HG02938 (cell line): ENCODE data around the gene GZMM.

Source experiments
- ATAC-seq: cut with Tn5 transposase; IDR thresholded peaks from one replicate; pipeline ENCODE4 v1.9.1; 2021; ENCODE audit warnings: mild to moderate bottlenecking, moderate library complexity; ENCODE audit not compliant: unreplicated experiment

GZMM gene

DNA sequence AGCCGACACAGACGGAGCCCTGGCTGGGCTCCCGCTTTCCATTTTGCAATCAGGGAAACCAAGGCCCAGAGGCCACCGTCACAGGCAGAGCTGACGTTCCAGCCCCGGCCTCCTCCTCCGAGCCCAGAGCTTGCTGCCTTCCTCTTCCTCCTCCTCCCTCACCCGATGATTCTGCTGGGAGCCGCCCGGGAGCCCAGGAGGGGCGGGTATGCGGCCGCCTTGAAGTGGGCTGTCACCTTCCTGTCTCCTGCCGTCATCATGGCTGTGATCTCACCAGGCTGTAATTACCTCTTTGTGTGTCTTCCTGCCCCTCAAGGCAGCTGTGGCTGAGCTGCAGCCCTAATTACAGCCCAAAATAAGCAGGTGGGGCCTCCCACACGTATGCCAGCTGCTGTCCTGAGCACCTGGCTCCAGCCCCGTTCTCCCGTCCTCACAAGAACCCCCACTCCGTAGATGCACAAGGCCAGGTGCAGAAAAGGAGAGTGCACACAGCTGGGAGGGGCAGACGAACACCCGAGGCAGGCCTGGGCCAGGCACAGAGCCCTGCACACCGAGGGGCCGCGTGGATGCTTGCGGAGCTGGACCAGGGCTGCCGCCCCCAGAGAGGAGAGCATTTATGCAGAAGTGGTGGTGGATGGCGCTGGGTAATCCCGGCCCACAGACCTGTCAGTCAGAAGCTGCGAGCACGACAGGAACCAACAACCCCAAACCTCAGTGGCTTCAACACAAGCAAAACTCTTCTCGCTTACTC, 32.6 kb upstream of the GZMM start:
- ATAC-seq, result no peak

DNA sequence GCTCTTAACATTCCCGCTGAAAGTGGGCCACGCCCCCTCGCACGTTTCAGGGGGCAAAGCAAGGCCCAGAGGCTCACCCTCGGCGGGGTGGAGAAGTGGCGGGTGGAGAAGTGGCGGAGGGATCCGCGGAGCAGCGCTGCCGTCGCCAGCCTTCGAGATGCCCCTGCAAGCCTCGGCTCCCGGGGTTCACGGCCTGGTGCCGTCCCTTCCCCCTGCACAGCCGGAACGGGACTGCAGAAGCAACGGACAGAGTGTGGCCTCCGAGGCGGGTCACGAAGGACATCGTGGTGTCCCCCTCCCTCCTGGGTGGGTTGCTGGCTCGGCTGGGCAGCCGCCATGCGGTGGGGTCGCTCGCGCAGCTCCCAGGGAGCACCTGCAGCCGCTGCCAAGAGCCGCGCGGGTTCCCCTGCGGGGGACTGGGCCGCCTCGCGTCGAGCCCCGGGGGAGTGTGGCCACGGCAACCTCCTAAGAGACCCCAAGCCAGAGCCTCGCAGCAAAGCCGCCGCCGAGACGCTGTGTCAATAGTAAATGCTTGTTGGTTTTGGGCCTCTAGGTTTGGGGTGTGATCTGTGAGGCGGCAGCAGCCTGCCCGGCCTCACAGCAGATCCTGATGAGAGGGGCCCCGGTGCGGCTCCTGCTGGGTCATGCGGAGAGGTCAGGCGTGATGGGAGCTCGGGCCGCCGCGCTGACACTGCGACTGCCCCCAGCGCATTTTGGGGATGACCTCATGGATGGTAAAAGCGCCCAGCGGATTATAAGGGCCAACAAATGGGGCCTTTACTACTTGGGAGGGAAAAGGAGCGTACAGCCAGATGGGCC, 31.1 kb upstream of the GZMM start:
- no peak for ATAC-seq

DNA sequence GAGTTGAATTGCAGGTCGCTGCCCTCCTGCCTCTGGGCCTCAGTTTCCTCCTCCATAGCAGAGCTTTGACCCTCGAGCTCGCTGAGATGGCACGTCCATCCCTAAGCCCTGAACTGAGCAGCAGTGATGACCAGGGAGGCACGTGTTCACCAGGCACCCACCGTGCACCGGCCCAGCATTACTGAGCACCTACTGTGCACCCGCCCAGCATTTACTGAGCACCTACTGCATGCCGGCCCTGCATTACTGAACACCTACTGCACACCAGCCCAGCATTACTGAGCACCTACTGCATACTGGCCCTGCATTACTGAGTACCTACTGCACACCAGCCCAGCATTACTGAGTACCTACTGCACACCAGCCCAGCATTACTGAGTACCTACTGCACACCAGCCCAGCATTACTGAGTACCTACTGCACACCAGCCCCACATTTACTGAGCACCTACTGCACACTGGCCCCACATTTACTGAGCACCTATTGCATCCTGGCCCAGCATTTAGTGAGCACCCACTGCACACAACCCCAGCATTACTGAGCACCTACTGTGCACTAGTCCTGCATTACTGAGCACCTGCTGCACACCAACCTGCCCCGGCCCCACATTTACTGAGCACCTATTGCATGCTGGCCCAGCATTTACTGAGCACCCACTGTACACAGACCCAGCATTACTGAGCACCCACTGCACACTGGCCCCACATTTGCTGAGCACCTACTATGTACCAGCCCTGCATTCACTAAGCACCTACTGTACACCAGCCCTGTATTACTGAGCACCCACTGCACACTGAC, 30.3 kb upstream of the GZMM start:
- no peak for ATAC-seq

DNA sequence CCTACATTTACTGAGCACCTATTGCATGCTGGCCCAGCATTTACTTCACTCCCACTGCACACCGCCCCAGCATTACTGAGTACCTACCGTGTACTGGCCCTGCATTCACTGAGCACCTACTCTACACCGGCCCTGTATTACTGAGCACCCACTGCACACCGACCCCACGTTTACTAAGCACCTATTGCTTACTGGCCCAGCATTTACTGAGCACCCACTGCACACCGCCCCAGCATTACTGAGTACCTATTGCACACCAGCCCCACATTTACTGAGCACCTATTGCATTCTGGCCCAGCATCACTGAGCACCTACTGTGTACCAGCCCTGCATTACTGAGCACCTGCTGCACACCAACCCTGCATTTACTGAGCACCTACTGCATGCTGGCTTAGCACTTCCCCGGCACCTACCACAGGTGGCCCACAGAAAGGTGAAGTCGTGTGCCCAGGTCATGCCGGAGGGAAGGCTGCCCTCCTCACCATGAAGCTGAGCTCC, 29.6 kb upstream of the GZMM start:
- ATAC-seq, result no peak

DNA sequence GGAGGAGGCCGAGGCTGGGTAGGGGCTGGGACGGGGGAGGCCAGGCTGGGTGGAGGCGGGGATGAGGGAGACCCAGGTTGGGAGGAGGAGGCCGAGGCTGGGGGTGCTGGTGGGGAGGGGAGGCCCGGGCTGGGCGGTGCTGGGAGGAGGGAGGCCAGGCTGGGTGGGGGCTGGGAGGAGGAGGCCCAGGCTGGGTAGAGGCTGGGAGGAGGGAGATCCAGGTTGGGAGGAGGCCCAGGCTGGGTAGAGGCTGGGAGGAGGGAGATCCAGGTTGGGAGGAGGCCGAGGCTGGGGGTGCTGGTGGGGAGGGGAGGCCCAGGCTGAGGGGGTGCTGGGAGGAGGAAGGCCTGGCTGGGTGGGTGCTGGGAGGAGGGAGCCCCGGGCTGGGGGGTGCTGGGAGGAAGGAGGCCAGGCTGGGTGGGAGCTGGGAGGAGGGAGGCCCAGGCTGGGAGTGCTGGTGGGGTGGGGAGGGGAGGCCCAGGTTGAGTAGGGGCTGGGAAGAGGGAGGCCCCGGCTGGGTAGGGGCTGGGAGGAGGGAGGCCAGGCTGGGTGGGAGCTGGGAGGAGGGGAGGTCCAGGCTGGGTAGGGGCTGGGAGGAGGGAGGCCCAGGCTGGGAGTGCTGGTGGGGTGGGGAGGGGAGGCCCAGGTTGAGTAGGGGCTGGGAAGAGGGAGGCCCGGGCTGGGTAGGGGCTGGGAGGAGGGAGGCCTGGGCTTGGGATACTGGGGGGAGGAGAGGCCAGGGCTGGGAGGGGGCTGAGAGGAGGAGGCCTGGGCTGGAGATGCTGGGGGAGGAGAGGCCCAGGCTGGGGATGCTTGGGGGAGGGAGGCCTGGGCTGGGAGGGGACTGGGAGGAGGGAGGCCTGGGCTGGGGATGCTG, 25.9 kb upstream of the GZMM start:
- ATAC-seq, result no peak

DNA sequence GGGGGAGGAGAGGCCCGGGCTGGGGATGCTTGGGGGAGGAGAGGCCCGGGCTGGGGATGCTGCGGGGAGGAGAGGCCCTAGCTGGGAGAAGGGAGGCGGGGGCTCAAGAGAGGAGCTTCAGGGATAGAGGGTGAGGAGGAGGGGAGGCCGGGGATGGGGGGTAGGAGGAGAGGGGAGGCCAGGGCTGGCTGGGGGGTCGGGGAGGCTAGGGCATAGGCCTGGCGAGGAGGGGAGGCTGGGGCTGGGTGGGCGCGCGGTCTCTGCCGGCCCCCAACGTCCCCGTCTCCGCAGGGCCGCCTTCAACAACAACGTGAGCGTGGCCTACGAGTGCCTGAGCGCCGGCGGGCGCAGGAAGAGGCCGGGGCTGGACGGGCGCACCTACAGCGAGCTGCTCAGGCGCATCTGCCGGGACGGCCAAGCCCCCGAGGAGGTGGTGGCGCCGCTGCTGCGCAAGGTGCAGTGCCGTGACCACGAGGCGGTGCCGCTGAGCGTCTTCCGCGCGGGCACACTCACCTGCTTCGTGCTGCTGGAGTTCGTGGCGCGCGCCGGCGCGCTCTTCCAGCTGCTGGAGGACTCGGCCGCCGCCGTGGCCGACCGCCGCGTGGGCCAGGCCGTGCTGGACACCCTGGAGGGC, 25.1 kb upstream of the GZMM start:
- ATAC-seq, result no peak

DNA sequence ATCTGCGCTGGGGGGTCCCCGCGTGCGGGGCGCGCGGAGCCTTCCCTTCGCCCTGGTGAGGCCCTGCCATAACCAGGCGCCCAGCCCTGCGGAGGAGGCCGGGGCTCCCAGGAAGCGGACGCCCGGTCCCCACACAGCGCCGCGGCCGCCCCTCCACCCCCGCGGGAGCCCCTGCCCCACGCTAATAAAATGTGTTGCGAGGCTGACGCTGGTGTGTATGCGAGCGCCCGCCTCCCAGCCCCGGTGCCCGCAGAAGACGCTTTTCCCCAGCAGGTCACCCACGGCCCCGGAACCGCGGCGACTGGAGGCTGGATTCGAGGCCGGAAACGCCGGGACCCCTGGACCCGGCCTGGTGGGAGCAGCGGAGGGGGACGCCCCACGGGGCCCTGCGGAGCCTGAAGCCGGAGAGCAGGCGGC, 24.4 kb upstream of the GZMM start:
- no peak for ATAC-seq

DNA sequence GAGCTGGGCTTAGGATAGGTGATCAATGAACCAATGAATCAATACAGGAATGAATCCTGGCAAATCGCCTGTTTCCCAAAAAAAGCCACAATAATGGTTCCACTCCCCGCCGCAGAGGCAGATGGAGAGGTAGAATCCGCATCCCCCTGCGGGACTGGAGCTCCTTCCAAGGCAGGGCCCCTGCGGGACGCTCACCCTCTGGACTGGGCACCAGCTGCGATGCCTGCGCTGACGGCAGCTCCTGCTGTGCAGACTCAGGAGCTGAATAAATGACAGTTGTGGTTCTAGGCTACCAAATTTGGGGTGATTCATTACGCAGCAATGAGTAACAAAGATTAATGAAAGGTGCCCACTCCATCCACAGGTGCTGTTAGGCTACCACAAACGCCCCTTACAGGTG, 21.1 kb upstream of the GZMM start:
- ATAC-seq, result no peak

DNA sequence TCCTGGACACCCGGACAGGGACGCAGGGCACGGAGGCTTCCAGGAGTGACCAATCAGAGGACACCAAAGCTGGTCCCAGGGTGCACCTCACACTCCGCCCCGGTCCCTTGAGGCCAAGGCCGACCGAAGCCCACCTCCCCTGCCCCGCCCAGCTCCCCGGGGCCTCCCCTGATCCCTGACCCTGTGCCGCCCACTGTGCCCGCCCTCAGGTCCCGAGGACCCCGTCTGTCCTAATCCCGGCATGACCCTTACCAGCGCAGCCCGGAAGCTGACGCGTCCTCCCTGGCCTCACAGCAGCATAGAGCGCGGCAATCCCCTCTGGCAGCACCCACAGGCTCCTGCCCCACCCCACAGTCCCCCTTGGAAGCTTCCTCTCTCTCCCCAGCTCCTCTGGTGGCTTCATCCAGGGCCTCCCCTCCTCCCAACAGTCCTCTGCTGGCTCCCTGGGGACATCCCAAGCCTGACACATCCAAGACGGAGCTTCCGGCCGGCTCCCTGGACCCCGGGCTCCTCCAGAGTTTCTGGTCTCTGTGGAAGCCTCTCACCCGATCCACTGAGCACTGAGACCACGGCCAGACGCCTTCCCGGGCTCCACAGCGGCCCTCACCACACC, 19.7 kb upstream of the GZMM start:
- no peak for ATAC-seq

DNA sequence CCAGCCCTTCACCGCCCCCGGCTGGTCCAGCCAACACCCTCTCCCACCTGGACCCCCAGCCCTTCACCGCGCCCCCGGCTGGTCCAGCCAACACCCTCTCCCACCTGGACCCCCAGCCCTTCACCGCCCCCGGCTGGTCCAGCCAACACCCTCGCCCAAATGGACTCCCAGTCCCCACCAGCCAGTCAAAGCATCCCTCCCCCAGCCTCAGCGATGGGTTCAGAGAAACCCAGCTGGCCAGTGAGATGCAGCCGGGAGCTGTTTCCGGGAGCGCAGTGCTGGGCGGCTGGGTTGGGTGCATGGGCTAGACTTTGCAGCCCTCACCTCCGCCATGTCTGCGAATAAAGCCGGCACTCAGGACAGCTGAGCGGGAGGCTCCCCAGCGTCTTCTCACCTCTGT, 18.8 kb upstream of the GZMM start:
- no peak for ATAC-seq

DNA sequence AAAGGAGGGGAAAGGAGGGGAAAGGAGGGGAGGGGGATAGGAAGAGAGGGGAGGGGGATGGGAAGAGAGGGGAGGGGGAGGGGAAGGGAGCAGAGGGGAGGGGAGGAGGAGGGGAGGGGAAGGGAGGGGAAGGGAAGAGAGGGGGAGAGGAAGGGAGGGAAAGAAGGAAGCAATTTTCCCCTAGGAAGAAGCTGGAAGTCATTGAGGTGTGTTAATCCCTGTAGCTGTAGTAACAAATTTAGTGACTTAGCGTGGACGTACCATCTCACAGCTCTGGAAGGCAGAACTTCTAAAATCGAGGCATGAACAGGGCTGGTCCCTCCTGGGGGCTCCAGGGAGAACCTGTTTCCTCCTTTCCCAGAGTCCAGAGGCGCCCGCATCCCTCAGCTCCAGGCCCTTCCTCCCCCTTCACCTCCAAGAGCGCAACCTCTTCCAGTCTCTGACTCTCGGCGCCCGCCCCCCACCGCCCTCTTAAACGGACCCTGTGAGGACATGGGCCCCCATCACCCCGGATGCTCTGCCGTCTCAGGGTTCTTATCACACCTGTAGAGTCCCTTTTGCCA, 17.9 kb upstream of the GZMM start:
- no peak for ATAC-seq

DNA sequence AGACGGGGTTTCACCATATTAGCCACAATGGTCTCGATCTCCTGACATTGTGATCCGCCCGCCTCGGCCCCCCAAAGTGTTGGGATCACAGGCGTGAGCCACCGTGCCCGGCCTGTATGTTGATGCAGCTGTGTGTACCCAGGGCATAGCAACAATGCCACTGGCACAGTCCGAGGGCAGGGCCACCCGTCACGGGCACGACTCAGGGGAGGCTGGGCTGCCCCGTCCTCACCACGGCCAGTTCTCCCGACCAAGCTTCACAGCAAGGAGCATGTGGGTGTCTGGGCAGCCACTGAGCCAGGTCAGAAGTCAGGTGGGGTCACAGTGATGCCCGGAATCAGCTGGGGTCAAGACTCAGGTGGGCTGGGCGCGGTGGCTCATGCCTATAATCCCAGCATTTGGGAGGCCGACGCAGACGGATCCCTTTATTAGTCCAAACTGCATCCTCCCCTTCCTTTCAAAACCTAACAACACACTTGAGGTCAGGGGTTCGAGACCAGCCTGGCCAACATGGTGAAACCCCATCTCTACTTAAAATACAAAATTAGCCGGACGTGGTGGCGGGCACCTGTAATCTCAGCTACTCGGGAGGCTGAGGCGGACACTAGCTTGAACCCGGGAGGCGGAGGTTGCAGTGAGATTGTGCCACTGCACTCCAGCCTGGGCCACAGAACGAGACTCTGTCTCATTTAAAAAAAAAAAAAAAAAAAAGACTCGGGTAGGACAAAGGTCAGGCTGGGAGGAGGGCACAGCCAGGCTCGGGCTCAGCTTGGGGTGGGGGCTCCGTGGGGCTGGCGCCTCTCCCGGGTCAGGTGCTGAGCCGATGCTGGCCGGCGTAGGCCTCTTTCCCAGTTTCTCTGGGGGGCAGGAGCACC, 13.5 kb upstream of the GZMM start:
- ATAC-seq, result no peak

DNA sequence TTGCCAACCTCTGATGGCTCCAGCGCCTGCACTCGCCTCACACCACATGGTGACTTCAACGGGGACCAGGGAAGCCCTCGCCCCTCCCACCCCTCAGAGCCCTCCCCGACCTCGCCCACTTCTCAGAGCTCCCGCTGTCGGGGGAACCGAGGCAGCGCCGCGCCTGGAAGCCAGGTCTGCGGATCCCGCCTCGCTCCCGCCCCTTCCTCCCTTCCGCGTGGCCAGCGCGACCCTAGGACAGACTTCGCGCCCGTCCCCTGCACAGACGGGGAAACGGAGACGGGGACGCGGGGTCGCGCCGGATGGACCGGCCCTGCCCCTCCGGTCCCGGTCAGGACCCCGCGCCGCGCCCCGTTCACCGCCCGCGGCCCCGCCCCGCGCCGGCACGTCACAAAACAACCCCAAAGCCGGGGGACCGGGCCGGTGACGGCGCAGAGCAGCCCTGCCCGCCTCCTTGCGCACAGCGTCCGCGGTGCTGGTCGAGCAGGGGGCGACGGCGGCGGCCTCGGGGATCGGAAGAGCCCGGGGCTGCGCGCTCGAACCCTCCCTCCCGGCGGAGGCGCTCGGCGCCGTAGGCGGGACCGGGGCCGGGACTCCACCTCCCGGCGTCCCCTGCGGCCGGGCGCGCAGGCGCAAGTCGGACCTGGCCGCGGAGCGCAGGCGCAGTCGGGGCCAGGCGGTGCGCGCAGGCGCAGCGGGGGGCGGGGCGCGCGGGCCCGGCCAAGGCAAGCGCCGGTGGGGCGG, 12.7 kb upstream of the GZMM start:
- ATAC-seq, result peak; percentile 55

DNA sequence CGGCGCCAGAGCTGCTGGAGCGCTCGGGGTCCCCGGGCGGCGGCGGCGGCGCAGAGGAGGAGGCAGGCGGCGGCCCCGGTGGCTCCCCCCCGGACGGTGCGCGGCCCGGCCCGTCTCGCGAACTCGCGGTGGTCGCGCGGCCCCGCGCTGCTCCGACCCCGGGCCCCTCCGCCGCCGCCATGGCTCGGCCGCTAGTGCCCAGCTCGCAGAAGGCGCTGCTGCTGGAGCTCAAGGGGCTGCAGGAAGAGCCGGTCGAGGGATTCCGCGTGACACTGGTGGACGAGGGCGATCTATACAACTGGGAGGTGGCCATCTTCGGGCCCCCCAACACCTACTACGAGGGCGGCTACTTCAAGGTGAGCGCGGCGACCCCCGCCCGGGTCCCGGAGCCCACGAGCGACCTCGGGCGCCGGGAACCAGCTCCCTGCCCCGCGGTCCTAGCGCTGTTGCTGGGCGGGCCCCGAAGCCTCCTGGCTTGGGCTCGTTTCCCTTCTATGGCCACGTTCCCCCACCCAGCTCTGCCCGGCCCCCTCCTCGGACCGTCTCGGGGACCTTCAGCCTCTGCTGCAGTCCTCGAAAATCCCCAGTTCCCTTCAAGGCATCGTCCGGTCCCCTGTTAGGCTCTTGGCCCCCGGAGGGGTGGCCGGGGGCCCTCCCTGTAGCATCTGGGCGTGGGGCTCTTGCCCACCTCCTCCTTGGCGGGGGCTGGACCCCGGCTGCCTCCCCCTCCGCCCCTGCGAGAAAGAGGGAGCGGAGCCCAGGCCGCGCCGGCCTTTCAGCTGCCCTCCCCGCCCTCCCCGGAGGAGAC, 11.9 kb upstream of the GZMM start, which contains the start of gene CDC34:
CDC34 (plus strand) TSS at position 8 of the 808 bp plus-strand sequence; CDS start at position 180, 172 bp downstream.
- ATAC-seq, result peak; percentile 44

DNA sequence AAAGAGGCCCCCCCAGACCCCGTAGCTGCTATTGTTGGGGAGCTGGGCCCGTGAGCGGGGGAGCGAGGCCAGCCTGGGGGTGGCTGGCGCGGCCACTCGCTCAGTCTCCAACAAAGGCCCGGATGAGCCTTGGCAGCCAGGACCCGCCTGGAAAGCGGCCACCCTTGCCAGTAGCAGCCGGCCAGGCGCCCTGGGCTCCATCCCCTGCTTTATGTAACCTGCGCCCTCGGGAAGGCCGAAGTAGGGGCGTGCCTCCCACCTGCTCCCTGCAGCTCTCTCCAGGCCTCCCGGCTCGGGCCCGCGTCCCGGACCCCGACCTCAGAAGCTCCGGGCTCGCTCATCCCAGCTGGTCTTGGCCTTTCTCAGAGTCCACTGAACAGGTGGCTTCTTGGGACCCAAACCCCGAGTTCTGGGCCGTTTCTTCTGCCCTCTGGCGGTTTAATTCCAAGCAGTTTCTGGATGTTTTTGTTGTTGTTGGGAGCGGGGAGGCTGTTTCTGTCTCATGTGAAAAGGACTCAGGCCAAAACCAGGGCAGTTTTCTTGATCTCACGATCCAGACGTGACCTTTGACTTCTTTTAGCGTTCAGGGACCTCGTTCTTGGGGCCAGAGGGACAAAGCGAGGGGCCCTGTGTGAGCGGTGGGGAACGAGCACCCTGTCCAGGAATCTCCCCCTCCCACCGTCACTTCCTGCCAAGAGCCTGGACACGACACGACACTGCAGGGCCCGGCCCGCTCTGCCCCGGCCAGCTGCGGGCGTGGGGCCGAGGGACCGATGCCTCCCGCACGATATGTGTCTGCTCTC, 11.1 kb upstream of the GZMM start:
- ATAC-seq, result no peak
